GM18861 (cell line): ENCODE results near the gene BRD4.

Experiments
- ATAC-seq: cut with Tn5 transposase; IDR thresholded peaks from one replicate; pipeline ENCODE4 v1.9.1; 2021; ENCODE audit not compliant: unreplicated experiment

BRD4 gene

DNA sequence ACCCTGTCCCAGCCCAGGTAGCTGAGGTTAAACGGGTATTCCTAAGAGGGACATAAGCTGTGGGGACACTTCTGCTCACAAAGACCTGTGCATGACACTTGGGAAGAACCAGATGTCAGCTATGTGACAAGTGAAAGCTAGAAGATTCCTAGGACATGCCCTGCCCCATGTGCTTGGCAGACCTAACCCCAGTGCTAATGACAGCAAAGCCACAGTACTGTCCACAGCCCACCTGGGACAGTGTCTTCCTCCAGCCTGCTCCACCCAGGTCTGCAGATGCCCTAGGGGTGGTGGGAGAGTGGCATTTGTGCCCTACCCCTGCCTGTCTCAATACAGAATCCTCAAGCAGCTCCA is 81.7 kb downstream of the BRD4 start:
- ATAC-seq: no peak

- no peak for ATAC-seq
Measured at GRCh38 chr19:15249972-15250639, 82.2 kb downstream of the BRD4 start.

- ATAC-seq: no peak
Measured at GRCh38 chr19:15249528-15249874, 82.8 kb downstream of the BRD4 start.

DNA sequence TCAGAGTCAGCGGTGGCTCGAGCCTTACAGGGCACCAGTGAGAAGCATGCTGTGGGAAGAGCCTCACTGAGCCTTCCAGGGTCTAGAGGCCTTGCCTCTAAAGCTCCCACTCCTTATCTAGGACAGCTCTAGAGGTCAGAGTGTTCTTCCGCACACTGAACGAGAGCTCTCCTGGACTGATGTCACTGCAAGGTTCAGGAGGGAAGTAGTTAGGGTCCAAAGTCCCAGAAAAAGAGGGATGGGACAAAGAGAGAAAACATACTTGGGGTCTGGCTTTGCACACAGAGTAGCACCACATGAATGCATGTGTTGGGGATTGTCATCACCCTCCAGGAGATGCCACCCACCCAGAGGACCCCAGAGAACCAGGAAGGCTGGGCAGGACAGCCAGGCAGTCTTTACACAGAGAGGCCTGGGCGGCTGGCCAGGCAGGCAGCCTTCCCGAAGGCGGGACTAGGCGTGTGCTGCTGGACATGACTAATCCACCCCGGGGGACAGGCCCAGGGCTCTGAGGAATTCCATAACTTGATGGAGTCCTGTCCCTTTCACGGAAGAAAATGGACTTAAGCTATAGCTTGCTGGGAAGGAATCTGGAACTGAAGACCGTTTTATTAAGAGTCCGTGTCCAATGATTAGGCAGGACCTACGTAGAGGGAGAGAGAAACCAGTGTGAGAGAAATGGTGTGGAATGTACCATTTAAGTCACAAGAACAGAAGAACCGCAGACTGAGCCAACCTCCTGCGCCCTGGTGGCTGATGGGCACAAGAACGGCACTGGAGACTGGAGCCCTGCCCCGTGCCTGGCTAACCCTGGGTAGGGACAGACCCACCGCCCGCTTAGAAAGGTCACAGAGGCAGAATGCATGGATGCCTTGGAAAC is 83.5 kb downstream of the BRD4 start:
- no peak for ATAC-seq

- no peak for ATAC-seq
Measured at GRCh38 chr19:15248106-15248505, 84.2 kb downstream of the BRD4 start.

DNA sequence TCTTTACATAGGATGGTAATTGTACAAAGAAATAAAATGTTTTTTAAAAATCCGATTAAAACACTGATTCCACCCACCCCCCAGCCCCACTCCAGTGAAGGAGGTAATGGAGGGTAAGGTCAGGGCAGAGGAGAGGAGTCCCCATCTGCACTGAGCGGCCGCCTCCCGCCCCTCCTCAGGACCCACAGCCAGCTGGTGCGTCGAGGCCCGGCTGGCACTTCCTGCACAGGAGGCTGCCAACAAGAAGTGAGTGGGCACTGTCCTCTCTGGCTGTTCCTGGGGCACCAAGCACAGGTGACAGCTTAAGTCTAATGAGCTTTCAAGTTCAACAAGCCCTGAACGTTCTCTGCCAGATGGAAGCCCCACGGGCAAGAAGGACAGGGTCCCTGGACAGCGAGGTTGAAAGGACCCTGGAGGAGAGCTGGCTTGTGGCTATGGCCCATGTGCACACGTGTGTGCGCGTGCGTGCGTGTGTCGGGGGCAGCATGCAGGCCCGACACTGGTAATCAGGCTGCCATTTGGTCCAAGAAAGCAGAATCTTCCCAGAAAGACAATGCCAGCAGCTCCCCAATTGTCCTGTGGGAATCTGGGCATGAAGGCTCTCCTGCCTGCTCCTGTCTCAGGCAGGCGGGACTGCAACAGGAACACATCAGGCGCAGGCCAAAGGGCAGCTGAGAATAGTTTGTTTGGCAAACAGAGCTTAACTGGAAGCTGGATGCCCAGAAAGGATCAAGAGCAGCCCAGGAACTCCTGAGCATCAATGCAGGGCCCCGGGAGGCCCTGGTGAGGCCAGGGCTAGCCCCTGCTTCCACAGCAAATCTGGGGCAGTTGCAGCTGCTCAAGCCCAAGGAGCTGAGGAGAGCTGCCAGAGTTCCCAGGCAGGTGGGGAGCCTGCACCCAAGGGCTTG is 85.0 kb downstream of the BRD4 start:
- ATAC-seq: no peak

DNA sequence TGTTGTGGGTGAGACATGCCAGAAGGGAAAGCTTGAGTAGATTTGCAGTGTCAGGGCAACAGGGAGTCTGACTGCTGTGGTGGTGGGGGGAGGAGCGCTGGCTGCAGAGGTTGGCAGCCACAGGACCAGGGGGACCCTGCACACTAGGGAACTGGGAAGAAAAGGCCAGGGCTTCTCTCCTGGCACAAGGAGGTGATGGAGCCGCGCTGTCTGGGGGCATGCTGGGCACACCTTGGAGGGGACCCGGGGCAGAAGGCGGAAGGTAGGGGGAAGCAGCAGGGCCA is 86.2 kb downstream of the BRD4 start:
- no peak for ATAC-seq

DNA sequence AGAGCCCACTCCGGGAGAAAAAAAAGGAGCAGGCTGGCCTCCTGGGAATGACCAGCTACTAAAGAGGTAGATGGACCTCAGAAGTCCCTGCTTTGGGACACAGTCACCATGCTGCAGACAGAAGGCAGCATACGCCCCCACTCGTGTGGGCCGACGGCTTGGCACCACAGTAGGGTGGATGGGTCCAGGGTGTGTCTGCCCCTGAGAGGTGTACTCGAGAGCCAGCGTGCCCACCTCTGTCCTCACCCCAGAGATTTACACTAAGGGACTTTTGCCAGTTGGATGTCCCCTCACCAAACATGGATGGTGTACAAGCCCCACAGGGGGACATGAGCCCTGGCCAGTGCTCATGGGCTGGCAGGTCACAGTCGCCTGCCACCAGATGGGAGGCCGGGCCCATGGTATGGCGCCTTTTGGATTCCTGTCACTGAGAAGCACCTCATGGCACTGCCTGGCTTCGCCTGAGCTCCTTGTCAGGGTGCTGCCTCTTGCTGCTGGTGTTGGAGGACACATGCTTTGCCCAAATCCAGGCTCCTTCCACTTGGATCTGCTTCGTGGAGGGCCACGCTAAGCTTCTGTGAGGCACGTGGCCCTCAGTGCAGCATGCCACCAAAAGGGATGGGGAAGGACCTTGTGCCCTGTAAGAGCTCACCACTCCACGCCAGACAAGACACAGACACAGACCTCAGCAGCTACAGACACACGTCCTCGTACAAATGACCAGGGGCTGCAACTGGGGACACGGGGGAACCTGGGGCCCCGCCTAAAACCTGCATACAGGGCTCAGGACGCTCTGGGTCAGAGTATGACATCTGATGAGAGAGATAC is 86.8 kb downstream of the BRD4 start:
- ATAC-seq: no peak

- ATAC-seq: no peak
Measured at GRCh38 chr19:15244808-15245207, 87.5 kb downstream of the BRD4 start.

GRCh38 chr19:15244106-15244803 is 88.1 kb downstream of the BRD4 start:
- no peak for ATAC-seq

DNA sequence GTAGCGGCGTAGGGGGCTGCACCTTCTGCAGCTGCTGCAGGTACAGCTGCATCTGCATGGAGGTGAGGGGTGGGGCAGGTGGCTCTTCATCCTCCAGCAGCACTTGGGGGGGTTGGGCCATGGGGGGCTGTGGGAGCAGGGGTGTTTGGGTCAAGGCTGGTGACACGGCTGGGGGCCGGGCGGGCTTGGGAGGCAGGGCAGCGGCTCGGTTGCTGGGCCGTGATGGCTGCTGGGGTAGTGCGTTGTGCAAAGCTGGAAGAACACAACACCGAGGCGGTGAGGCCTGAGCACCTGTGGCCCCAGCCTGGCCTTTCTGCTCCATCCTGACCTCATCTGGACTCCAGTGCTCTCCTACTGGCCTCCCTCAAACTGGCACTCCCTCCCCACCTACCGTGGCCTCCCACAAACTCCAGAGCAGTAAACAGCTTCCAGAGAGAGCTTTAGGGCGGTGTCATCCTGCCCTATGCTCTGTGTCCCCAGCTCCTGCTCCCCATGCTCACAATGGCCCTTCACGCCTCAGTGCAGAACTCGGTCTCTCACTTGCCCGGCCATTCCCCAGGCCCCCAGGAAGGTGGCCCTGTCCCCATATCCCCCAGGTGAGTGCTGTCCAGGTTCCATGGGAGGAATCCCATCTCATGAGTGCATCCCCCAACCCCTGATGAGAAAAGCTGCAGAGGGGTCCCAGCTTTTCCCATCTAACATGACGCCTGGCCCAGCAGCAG is 88.9 kb downstream of the BRD4 start:
- ATAC-seq: no peak

DNA sequence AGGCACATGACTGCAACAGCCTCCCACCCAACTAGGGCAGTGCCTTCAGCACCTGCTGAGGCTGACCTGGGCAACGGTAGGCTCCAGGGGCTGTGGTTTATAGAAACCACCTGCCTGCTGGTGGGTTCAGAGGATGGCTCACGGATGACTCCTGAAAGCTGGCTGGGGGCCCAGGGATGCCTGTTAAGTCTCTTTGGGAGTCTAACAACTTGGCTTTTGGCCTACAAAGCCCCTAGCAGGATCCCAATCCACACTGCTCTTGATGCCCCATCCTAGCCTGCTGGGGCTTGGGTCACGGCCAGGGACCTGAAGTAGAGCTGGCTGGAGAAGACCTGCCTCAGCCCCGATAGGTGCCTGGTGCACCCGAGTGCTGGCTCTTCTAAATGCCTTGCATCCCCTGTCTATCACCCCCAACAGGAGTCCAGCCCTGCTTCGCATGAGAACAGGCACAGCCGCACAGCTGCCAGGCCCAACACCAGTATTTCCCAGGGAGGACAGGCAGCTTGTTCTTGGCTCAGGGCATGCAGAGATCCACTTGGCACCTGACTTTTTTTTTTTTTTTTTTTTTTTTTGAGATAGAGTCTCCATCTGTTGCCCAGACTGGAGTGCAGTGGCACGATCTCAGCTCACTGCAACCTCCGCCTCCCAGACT is 91.0 kb downstream of the BRD4 start:
- no peak for ATAC-seq

DNA sequence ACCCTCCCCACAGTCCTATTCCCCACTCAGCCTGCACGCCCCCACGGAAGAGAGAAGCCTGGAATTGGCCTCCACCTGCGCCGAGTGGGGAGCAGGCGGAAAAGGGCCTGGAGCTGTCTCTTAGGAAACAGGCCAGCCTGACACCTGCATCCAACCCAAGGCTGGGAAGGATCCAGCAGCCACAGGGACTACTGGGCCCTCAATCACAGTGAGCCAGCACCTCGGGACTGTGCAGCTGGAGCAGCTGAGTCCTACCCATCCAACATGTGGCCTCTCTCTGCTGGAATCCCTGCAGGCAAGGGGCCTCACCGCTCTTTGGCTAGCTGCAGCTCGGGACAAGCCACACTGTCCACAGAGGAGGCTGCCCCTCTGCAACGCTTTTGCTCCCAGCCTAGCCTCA is 91.8 kb downstream of the BRD4 start:
- ATAC-seq: no peak

DNA sequence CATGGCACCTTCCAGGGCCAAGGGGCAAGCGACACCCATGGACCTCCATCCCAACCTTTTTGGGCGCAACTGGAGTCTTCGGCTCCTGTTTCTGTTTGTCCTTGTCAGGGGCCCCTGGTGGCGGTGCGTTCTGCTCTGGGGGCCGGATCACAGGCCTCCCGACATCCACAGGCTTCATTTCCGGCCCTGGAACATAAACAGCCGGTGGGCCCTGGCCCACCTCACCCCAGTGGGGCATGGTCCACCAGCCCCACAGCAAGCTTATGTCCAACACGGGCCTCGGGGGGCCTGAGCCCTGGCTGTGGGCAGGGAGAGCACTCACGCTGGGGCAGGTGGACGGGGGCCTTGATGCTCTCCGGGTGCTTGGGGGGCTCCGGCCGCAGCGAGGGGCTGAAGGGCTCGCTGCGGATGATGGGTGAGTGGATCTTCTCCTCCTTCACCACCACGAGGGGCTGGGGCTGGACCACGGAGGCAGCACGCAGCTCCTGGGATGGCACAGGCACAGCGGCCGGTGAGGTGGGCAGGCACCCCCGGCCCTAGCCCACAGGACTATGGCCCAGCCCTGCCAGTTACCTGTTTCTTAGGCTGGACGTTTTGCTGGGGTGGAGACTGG is 92.9 kb downstream of the BRD4 start:
- ATAC-seq: no peak

DNA sequence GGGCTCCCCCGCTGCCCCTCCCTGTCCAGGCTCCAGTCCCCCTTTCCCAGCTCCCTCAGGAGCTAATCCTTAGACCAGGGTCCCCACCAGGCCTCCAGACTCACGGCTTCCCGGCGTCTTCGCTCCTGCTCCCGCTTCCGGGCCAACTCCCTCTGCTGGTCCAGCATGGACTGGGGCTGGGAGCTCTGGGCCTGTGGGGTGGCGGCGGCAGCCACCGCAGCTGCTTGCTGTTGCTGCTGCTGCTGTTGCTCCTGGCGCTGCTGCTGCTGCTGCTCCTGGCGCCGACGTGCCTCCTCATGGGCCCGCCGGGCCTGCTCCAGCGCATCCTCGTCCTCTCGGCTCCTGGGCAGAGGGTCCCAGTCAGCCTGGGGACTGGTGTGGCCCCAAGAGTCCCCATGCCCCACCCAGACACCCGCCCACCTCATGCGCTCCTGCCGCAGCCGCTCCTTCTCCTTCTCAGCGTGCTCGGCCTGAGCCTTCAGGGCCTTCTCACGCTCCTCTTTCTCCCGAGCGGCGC is 93.6 kb downstream of the BRD4 start:
- no peak for ATAC-seq

DNA sequence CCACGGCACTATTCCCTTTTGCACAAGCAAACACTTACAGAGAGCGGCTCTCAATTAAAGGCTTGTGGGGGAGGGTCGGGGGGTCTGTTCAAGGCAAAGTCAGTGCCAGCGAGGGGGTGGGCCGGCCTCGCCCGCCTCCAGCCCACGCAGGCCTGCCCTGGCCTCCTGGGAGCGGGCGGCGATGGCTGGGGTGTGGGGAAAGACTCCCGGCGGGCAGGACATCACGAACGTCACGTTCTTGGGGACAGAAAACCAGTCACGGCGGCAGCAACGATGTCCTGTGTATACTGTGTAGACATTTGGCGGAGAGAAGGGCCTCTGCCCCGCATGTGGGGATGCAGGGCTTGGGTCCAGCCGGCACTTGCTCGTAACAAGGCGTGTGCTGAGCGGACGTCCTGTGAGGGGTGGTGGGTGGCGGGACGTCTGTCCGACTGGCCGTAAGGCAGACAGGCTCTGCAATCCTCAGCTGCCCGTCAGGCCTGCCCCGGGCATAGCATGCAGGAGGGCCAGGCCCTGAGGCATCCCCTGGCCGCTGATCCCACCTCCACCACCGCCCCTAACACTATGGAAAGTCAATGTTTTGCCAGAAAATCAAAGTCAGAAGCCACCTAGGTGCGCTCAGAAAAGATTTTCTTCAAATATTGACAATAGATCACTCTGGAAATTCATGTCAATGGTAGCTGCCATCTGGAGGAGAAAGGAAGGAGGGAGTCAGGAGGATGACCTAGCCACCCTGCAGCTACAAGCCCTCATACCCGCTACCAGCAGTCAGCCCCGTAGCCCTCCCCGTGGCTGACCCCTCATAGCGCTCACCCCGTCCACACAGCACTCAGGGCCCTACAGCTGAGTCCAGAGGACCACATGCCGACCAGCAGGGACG is 94.3 kb downstream of the BRD4 start:
- ATAC-seq: no peak

GRCh38 chr19:15236886-15237285 is 95.5 kb downstream of the BRD4 start:
- no peak for ATAC-seq

DNA sequence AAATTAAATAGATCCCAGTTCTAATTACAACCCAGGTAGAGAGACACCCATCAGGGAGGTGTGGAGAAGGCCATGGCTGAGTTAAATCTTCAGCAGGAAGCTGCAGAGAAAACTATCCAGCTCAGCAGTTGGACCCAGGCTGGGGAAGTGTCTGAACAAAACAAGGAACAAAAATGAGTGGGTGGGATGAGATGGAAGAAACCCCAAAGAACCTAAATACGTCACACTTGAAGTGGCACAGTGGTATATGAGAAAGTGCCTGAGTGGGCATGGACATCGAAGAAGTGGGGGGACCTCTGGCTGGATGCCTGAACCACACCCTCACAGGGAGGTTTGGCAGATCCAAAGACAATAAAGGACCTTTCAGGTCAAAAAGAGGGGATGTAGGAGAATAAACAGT is 96.6 kb downstream of the BRD4 start:
- ATAC-seq: no peak
